BLaER1 treated with 17β-estradiol and CSF1 and Interleukin-3, amounts not matched to agents 10 nM and 100 nM (cell line): ENCODE measurements around the gene ABCC9.

Experiments
- H3K27ac ChIP-seq, 11 experiments: shearing (Covaris generic); formaldehyde crosslinking; 2 replicates each; pipeline ENCODE4 v1.8.1; 2022
- H3K27me3 ChIP-seq, 11 experiments: shearing (Covaris generic); formaldehyde crosslinking; 2 replicates each; pipeline ENCODE4 v1.8.1; 2022
- H3K36me3 ChIP-seq, 11 experiments: shearing (Covaris generic); formaldehyde crosslinking; 2 replicates each; pipeline ENCODE4 v1.8.1; 2022
- H3K4me1 ChIP-seq, 10 experiments: shearing (Covaris generic); formaldehyde crosslinking; 2 replicates each; pipeline ENCODE4 v1.8.1; 2022
- H3K4me2 ChIP-seq, 11 experiments: shearing (Covaris generic); formaldehyde crosslinking; 2 replicates each; pipeline ENCODE4 v1.8.1; 2022
- H3K4me3 ChIP-seq, 10 experiments: shearing (Covaris generic); formaldehyde crosslinking; 2 replicates each; pipeline ENCODE4 v1.8.1; 2022
- H3K9ac ChIP-seq, 11 experiments: shearing (Covaris generic); formaldehyde crosslinking; 2 replicates each; pipeline ENCODE4 v1.8.1; 2022
- H3K9me3 ChIP-seq, 11 experiments: shearing (Covaris generic); formaldehyde crosslinking; replicated peaks in 1 of 11; 2 replicates each; pipeline ENCODE4 v1.8.1; 2022
- H4K20me1 ChIP-seq, 11 experiments: shearing (Covaris generic); formaldehyde crosslinking; 2 replicates each; pipeline ENCODE4 v1.8.1; 2022
- Cebpa-rat ChIP-seq, 11 experiments: shearing (Covaris generic); IDR thresholded peaks; 2 replicates each; pipeline ENCODE4 v1.8.1; 2022

ABCC9 gene

DNA sequence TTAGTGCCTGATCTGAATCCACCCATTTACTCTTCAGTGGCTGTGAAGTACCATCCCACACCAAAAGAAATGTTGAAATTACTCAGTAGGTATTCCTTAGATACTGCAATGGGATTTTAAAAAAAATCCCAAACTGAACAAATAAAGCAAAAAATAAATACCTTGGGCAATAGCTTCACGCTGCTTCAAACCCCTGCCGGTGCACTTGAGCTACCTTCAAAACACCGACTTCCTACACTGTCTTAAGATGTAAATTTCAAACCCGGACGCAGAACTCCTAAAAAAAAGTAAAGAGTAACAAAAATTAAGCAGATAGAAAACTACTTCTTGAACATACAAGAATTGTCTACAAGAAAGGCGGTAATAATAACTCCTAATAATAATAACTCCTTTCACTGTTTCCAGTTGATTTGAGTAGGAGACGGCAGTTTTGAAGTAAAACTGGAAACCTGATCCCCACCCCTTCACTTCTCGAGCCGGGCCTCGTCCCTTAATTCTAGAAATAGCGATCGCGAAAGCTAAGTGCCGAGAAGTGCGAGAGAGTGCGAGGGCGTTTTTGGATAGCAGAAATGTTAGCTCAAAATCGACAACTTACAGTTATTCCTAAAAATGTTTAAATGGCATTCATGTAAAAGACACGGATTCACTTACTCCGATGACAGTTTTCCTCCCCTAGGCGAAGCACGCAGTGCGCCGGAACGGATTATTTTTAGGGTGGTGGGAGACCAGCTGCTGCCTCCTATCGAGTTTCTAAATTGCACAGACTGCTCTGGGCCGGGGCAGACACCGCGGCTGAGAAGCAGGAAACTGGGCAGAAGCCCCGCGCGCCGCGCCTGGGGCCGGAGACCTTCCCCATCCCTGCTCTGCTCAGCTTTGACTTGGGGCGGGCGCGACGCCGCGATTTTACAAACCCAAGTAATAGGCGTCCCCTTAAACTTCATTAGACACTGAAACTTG lies at the start of gene ABCC9:
Gene ABCC9 (minus strand): TSS at position 878 of the 957 bp plus-strand sequence. CDS start 4,752 bp downstream, outside the sequence.
- Histone ChIP-seq H3K9ac (no peak within 1 kb of the TSS), H4K20me1 (no peaks in the 10 kb centered on the region), H3K4me3 (no peak within 1 kb of the TSS), H3K27me3 (no peaks in the 10 kb centered on the region), H3K4me2 (no peak within 1 kb of the TSS), H3K4me1 (no peaks in the 10 kb centered on the region), H3K27ac (no peak within 1 kb of the TSS), H3K9me3 (peaks cover 5 to 18% (median 12%) of the 10 kb centered on the region in 11 experiments; a peak in 18 of 22 replicates), H3K36me3 (no peaks in the 10 kb centered on the region)
- no peak for TF ChIP-seq Cebpa-rat (IDR thresholded peaks at IDR 0.05)

DNA sequence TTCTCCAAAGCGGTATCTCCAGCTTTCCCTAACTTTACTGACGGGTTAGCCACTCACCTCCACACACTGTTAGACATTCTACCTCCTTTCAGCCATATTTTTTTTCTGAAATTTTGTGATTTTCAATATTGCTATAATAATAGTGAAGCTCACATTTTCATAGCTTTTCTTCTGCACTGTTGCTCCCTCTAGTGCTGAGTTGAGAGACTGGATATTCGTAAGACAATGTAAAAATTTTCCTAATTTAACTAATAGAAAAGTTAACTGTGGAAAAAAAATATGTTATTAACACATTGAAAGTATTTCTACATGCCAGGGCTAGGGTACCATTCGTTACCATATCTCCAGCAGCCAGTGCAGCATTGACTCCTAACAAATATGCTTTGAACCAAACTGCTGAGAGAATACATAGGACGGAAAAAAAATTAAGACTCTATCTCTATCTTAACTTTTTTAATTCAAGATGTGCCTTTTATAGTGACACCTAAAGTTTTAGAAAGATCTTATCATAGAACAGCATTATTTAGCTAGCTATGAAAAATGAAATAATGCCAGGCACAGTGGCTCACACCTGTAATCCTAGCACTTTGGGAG lies 48.7 kb upstream of the ABCC9 start:
- no peak overlapping the region for H3K9ac ChIP-seq
- no peak overlapping the region for H3K4me2 ChIP-seq
- no peaks in the 10 kb centered on the region for H4K20me1 ChIP-seq
- H3K4me3 ChIP-seq = no peak overlapping the region
- H3K9me3 ChIP-seq = no peaks in the 10 kb centered on the region
- no peak overlapping the region for H3K27ac ChIP-seq
- H3K36me3 ChIP-seq = no peaks in the 10 kb centered on the region
- H3K27me3 ChIP-seq = no peaks in the 10 kb centered on the region
- no peak for TF ChIP-seq Cebpa-rat (IDR thresholded peaks at IDR 0.05)
- peaks cover 0 to 32% (median 2%) of the 10 kb centered on the region in 10 experiments; a peak in 6 of 20 replicates for H3K4me1 ChIP-seq

DNA sequence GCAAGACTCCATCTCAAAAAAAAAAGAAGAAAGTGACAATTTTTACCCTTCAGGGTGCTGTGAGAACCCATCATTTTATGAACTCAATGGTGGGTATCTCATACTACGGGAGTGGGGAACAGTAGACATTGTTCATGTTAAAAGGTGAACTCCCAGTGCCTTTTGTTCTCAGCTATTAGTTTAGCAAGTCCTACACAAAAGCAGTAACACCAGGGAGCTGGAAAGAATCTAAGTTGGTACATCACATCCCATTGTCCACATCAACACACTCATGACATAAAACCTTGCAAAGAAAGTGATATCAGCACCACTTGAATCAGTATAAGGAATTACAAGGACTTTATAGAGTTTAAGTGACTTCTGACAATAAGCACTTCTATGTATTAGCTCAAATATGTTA lies 47.4 kb upstream of the ABCC9 start:
- no peaks in the 10 kb centered on the region for H3K9me3 ChIP-seq
- H3K4me2 ChIP-seq = no peak overlapping the region
- no peak for TF ChIP-seq Cebpa-rat (IDR thresholded peaks at IDR 0.05)
- H3K9ac ChIP-seq = no peak overlapping the region
- H3K4me1 ChIP-seq = peaks cover 0 to 27% (median 2%) of the 10 kb centered on the region in 10 experiments; a peak in 6 of 20 replicates
- no peaks in the 10 kb centered on the region for H4K20me1 ChIP-seq
- no peak overlapping the region for H3K27ac ChIP-seq
- H3K27me3 ChIP-seq = no peaks in the 10 kb centered on the region
- no peaks in the 10 kb centered on the region for H3K36me3 ChIP-seq
- no peak overlapping the region for H3K4me3 ChIP-seq

DNA sequence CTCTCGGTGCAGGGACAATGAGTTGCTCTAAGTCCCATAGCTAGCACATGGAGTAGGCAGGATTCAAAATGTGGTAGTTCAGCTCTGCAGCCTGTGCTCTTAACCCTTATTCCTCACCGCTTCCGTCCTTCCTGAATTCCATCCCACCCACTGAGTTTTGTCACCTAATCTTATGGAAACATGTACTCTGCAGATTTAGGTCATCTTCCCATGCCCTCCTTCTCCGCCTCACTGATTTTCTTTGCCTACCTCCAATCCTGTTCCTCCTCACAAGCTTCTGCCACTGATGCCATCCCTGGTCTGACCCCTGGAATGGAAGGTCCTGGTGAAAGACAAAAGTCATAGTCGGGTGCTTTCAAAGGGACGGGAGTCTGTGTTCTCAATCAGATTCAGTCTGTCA lies 46.5 kb upstream of the ABCC9 start:
- H3K4me3 ChIP-seq = no peak overlapping the region

DNA sequence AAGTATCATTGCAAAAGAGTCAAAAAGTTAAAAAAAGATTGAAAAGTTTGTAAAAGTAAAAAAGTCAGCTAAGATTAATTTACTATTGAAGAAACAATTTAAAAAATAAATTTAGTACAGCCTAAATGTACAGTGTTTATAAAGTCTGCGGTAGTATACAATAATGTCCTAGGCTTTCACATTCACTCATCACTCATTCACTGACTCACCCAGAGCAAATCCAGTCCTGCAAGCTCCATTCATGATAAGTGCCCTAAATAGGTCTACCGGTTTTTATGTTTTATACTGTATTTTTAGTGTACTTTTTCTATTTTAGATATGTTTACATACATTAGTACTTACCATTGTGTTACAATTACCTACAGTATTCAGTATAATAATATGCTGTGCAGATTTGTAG lies 43.9 kb upstream of the ABCC9 start:
- H3K9me3 ChIP-seq = no peaks in the 10 kb centered on the region
- no peaks in the 10 kb centered on the region for H3K36me3 ChIP-seq
- H3K9ac ChIP-seq = no peak overlapping the region
- no peaks in the 10 kb centered on the region for H4K20me1 ChIP-seq
- no peak overlapping the region for H3K4me2 ChIP-seq
- H3K27ac ChIP-seq = no peak overlapping the region
- H3K4me1 ChIP-seq = no peaks in the 10 kb centered on the region
- no peak for TF ChIP-seq Cebpa-rat (IDR thresholded peaks at IDR 0.05)
- no peaks in the 10 kb centered on the region for H3K27me3 ChIP-seq
- no peak overlapping the region for H3K4me3 ChIP-seq

More for the DNA sequence above, 46.5 kb upstream of the ABCC9 start:
- Histone ChIP-seq H3K4me2 (no peak overlapping the region), H3K27ac (no peak overlapping the region), H3K36me3 (no peaks in the 10 kb centered on the region), H3K9me3 (no peaks in the 10 kb centered on the region), H3K27me3 (no peaks in the 10 kb centered on the region), H4K20me1 (no peaks in the 10 kb centered on the region), H3K9ac (no peak overlapping the region), H3K4me1 (peaks cover 0 to 21% (median under 1%) of the 10 kb centered on the region in 10 experiments; a peak in 6 of 20 replicates)
- TF ChIP-seq Cebpa-rat (IDR thresholded peaks at IDR 0.05) = no peak

DNA sequence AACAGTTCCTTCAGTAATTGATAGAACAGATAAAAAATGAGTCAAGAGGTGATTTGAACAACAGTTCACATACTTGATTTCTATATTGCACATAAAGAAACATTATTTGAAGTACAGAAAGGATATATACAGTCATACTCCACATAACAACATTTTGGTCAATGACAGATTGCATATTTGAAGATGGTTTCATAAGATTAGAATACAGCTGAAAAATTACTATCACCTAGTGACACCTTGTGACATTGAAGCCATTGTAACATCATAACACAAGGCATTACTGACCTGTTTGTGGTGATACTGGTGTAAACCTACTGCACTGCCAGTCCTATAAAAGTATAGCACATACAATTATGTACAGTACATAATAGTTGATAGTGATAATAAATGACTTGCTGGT lies 43.1 kb upstream of the ABCC9 start:
- Histone ChIP-seq H3K27ac (no peak overlapping the region), H3K4me1 (no peaks in the 10 kb centered on the region), H3K36me3 (no peaks in the 10 kb centered on the region), H3K27me3 (no peaks in the 10 kb centered on the region), H3K4me2 (no peak overlapping the region), H3K9me3 (no peaks in the 10 kb centered on the region), H3K9ac (no peak overlapping the region), H4K20me1 (no peaks in the 10 kb centered on the region), H3K4me3 (no peak overlapping the region)
- no peak for TF ChIP-seq Cebpa-rat (IDR thresholded peaks at IDR 0.05)

DNA sequence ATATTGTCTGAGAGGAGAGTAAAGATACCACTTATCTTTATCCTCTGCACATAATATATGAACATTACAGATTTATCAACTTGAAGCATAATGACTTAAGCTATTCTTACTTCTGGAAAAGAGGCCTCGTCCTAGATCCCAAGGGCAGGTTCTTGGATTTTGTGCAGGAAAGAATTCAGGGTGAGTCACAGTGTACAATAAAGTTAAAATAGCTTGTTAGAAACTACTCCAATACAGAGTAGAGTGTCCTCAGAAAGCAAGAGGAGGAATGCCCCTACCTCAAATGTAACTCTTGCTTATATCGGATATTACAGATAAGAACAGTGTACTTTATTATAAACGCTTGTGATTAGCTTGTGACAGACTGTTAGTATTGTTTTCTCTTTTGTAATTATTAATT lies 41.9 kb upstream of the ABCC9 start:
- no peaks in the 10 kb centered on the region for H3K4me1 ChIP-seq

DNA sequence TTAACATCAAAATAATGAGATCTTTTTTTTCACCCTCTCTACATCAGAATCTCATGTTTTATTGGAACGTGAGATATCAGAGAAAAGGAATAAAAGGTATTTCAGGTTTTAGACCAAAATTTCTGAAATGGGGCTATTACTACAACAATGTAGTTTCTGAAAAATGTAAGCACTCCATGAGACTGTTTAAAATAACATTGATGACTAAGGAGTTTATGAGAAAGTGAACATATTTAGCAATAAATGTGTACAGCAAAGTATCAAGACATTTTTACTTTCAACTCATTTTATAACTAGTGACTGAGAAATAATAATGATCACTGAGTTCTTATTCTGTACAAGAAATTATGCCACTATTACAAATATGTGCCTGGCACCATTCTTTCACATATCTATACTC lies 39.3 kb upstream of the ABCC9 start:
- H3K36me3 ChIP-seq = no peaks in the 10 kb centered on the region
- H3K4me3 ChIP-seq = no peak overlapping the region
- TF ChIP-seq Cebpa-rat (IDR thresholded peaks at IDR 0.05) = no peak

More for the DNA sequence above, 41.9 kb upstream of the ABCC9 start:
- no peak overlapping the region for H3K9ac ChIP-seq
- H4K20me1 ChIP-seq = no peaks in the 10 kb centered on the region
- H3K36me3 ChIP-seq = no peaks in the 10 kb centered on the region
- no peak overlapping the region for H3K4me3 ChIP-seq
- no peak overlapping the region for H3K4me2 ChIP-seq
- H3K9me3 ChIP-seq = no peaks in the 10 kb centered on the region
- no peak overlapping the region for H3K27ac ChIP-seq
- TF ChIP-seq Cebpa-rat (IDR thresholded peaks at IDR 0.05) = no peak
- H3K27me3 ChIP-seq = no peaks in the 10 kb centered on the region

DNA sequence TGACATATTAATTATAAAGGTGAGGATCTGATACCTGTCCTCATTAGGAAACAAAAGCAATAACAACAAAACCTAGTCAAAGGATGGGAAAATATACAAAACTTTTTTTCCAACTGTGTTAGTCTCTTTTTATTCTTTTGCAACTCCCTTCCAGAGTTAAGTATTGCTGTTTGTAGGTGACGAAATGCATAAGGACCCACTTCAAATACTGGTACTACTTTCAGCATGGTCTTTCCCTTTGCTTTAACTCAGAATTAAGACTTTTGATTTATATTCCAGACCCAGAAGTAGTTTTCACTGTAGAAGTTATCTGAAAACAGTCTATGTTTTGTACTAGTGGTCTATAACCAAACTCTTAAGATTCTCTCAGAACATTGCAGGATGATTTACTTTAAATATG lies 34.1 kb upstream of the ABCC9 start:
- Histone ChIP-seq H3K36me3 (no peaks in the 10 kb centered on the region), H3K9ac (no peak overlapping the region), H4K20me1 (no peaks in the 10 kb centered on the region), H3K4me1 (no peaks in the 10 kb centered on the region), H3K4me2 (no peak overlapping the region), H3K4me3 (no peak overlapping the region), H3K9me3 (no peaks in the 10 kb centered on the region), H3K27ac (no peak overlapping the region), H3K27me3 (no peaks in the 10 kb centered on the region)
- TF ChIP-seq Cebpa-rat (IDR thresholded peaks at IDR 0.05) = no peak

More for the DNA sequence above, 39.3 kb upstream of the ABCC9 start:
- H4K20me1 ChIP-seq = no peaks in the 10 kb centered on the region
- no peaks in the 10 kb centered on the region for H3K27me3 ChIP-seq
- no peak overlapping the region for H3K27ac ChIP-seq
- H3K9ac ChIP-seq = no peak overlapping the region
- H3K9me3 ChIP-seq = no peaks in the 10 kb centered on the region
- no peak overlapping the region for H3K4me2 ChIP-seq
- no peaks in the 10 kb centered on the region for H3K4me1 ChIP-seq
